DOHH2 (cell line): Measurements from ENCODE around the gene ZBTB7A.

Experiments
- CTCF ChIP-seq: fragments of 200-600 bp; sonication (generic); IDR thresholded peaks from one replicate; pipeline ENCODE4 v1.5.1; 2014; ENCODE audit warnings: antibody characterized with exemption, mild to moderate bottlenecking, low read depth, low read length; ENCODE audit not compliant: poor library complexity, severe bottlenecking
- EZH2phosphoT487 ChIP-seq: fragments of 200-600 bp; sonication (generic); IDR thresholded peaks from 2 replicates; pipeline ENCODE4 v1.6.1; 2017; ENCODE audit warnings: borderline replicate concordance, mild to moderate bottlenecking, antibody characterized with exemption, low read length, moderate library complexity, mixed read lengths

- TF ChIP-seq CTCF: no peak
- TF ChIP-seq EZH2phosphoT487: no peak
Observed at GRCh38 chr19:4062419-4063368, 4.0 kb downstream of the ZBTB7A start.
